ENCODE results near the gene MRPL52. TPM values are rescaled to one million over a fixed set of nuclear protein-coding genes. Genes with fewer than 3 reads are reported as not detected.

The MRPL52 gene
- total RNA-seq, 1 experiment from 2014 or later = 134 TPM

GRCh38 chr14:22845103-22845394 lies 15.4 kb downstream of the MRPL52 start:
- H3K79me2 ChIP-seq (ENCODE audit: insufficient read depth, low read length) = no peaks in the 10 kb centered on the region
- ChIA-PET POLR2A (no interaction called here), CTCF (no interaction called here)

DNA sequence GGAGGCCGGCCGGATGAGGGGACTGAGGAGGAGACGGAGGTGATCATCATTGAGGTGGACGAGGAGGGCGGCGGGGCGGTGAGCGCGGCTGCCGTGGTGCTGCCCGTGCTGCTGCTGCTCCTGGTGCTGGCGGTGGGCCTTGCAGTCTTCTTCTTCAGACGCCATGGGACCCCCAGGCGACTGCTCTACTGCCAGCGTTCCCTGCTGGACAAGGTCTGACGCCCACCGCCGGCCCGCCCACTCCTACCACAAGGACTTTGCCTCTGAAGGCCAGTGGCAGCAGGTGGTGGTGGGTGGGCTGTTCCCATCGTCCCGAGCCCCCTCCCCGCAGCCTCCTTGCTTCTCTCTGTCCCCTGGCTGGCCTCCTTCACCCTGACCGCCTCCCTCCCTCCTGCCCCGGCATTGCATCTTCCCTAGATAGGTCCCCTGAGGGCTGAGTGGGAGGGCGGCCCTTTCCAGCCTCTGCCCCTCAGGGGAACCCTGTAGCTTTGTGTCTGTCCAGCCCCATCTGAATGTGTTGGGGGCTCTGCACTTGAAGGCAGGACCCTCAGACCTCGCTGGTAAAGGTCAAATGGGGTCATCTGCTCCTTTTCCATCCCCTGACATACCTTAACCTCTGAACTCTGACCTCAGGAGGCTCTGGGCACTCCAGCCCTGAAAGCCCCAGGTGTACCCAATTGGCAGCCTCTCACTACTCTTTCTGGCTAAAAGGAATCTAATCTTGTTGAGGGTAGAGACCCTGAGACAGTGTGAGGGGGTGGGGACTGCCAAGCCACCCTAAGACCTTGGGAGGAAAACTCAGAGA lies 16.3 kb downstream of the MRPL52 start:
- Histone ChIP-seq H3K9me2 (ENCODE audit: insufficient read depth) (no peaks in the 10 kb centered on the region), H3K36me3 (ENCODE audit: control insufficient read depth in 1 of 2, insufficient read depth in 2 of 2, low read length in 2 of 2) (no peaks in the 10 kb centered on the region), H3K27me3 (ENCODE audit: insufficient read depth, low read length) (no peaks in the 10 kb centered on the region), H3K27ac (ENCODE audit: low read depth, low read length) (no peak overlapping the region), H3K4me3 (replicated peaks in 1 of 2; ENCODE audit: low read depth in 1 of 2, low read length in 2 of 2) (no peak overlapping the region), H4K20me1 (ENCODE audit: insufficient read depth) (no peaks in the 10 kb centered on the region), H2AFZ (ENCODE audit: low read depth, low read length, poor library complexity, severe bottlenecking) (no peak overlapping the region), H3K9ac (ENCODE audit: low read length) (no peak overlapping the region), H3K4me1 (ENCODE audit: control insufficient read depth in 1 of 2, insufficient read depth in 2 of 2, low read length in 2 of 2) (no peaks in the 10 kb centered on the region), H3K79me2 (ENCODE audit: insufficient read depth, low read length) (no peaks in the 10 kb centered on the region), H3K9me3 (ENCODE audit: control insufficient read depth in 1 of 2, insufficient read depth in 1 of 2, low read depth in 1 of 2, low read length in 2 of 2) (no peaks in the 10 kb centered on the region), H3K4me2 (ENCODE audit: low read length) (no peak overlapping the region)
- intact Hi-C loops (cut with micrococcal nuclease) = no loop called here
- ATAC-seq (no peak), DNase-seq (ENCODE audit: low read depth, low spot score) (no peak)
- POLR2A ChIA-PET = no interaction called here
- TF ChIP-seq SP1 (IDR thresholded peaks at IDR 0.05; ENCODE audit: low read depth) (no peak), EZH2phosphoT487 (IDR thresholded peaks at IDR 0.05; ENCODE audit: borderline replicate concordance) (no peak), POLR2A (IDR thresholded peaks at IDR 0.05; ENCODE audit: borderline replicate concordance, extremely low read depth, insufficient read depth, insufficient read length) (no peak), RAD21 (IDR thresholded peaks at IDR 0.05; ENCODE audit: low read depth) (no peak), CBX3 (IDR thresholded peaks at IDR 0.05; ENCODE audit: low read depth) (no peak), JUND (IDR thresholded peaks at IDR 0.05) (no peak), EZH2 (IDR thresholded peaks at IDR 0.05) (no peak), SRF (IDR thresholded peaks at IDR 0.05; ENCODE audit: low read depth) (no peak)
- no TSS peak for BruUV-seq (replicated peaks)
- RAD21 ChIA-PET (ENCODE audit: low non-redundant PET in 1 of 2, low total read pairs in 2 of 2, uncharacterized antibody in 2 of 2, unreplicated experiment in 2 of 2) = no interaction called here
- CTCF ChIA-PET = no interaction called here

More at GRCh38 chr14:22845103-22845394, 15.4 kb downstream of the MRPL52 start:
- Histone ChIP-seq H3K4me2 (ENCODE audit: low read length) (no peak overlapping the region), H4K20me1 (ENCODE audit: insufficient read depth) (no peaks in the 10 kb centered on the region), H3K9ac (ENCODE audit: low read length) (no peak overlapping the region), H3K4me1 (ENCODE audit: control insufficient read depth in 1 of 2, insufficient read depth in 2 of 2, low read length in 2 of 2) (no peaks in the 10 kb centered on the region), H3K9me3 (ENCODE audit: control insufficient read depth in 1 of 2, insufficient read depth in 1 of 2, low read depth in 1 of 2, low read length in 2 of 2) (no peaks in the 10 kb centered on the region), H3K36me3 (ENCODE audit: control insufficient read depth in 1 of 2, insufficient read depth in 2 of 2, low read length in 2 of 2) (no peaks in the 10 kb centered on the region), H3K27ac (ENCODE audit: low read depth, low read length) (no peak overlapping the region), H3K4me3 (replicated peaks in 1 of 2; ENCODE audit: low read depth in 1 of 2, low read length in 2 of 2) (no peak overlapping the region), H3K9me2 (ENCODE audit: insufficient read depth) (no peaks in the 10 kb centered on the region), H3K27me3 (ENCODE audit: insufficient read depth, low read length) (no peaks in the 10 kb centered on the region), H2AFZ (ENCODE audit: low read depth, low read length, poor library complexity, severe bottlenecking) (no peak overlapping the region)
- TF ChIP-seq, protein P1, sequence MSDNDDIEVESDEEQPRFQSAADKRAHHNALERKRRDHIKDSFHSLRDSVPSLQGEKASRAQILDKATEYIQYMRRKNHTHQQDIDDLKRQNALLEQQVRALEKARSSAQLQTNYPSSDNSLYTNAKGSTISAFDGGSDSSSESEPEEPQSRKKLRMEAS (IDR thresholded peaks at IDR 0.05) = no peak
- TF ChIP-seq EGR1 (IDR thresholded peaks at IDR 0.05; ENCODE audit: low read depth) (no peak), EZH2 (IDR thresholded peaks at IDR 0.05) (no peak)
- ATAC-seq = no peak
- no TSS peak for BruUV-seq (replicated peaks)
- no peak for DNase-seq (ENCODE audit: low read depth, low spot score)
- RAD21 ChIA-PET (ENCODE audit: low non-redundant PET in 1 of 2, low total read pairs in 2 of 2, uncharacterized antibody in 2 of 2, unreplicated experiment in 2 of 2) = no interaction called here
- intact Hi-C loops (cut with micrococcal nuclease) = no loop called here
